ENCODE measurements around the gene STAC3. TPM values are rescaled to one million over a fixed set of nuclear protein-coding genes. Genes with fewer than 3 reads are reported as not detected.

Gene STAC3
- total RNA-seq, 4 donors from 2014 or later: 459 to 1,596 (median 855) TPM

DNA sequence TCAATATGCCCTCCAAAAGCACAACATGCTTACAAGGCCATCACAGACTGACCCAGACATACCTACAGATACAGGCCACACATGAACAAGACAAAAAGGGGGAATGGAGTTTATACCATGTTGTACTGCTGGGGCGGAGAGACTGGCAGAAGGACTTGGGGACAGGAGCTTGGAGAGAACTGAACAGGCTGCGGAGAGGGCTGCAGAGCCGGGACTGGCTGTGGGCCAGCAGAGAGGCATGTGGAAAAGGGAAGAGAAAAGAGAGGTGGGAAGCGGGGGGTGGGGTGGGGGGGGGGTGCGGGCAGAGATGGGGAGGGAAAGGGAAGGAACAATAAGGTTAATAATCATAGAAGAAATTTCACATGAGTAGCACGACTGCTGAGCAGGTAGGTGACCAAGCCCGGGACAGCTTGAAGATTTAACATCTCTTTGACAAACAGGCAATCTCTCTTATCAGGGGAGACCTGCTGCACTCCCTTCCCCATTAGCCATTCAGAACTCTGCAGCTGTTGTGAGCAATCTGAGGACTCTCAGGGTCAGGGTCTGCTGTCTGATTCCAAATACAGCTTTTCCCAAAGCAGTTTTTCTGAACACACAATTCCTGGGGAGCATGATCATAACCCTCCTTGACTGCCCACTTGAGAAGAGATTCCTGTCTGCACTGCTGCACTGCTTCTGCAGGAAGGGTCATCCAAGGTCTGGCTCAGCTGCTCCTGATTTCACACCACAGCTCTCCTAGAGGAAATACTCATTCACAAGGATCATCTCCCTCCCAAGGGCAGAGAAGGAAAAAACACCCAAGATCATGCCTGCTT is 21.6 kb upstream of the STAC3 start:
- ATAC-seq: peak; percentile 63 to 95
- intact Hi-C loops (cut with DNase I; ENCODE audit: low total_unique reads): no loop called here
- no peak for DNase-seq
- no peak overlapping the region for H3K4me3 ChIP-seq
- H3K27me3 ChIP-seq: no peaks in the 10 kb centered on the region
- TF ChIP-seq, protein P1, sequence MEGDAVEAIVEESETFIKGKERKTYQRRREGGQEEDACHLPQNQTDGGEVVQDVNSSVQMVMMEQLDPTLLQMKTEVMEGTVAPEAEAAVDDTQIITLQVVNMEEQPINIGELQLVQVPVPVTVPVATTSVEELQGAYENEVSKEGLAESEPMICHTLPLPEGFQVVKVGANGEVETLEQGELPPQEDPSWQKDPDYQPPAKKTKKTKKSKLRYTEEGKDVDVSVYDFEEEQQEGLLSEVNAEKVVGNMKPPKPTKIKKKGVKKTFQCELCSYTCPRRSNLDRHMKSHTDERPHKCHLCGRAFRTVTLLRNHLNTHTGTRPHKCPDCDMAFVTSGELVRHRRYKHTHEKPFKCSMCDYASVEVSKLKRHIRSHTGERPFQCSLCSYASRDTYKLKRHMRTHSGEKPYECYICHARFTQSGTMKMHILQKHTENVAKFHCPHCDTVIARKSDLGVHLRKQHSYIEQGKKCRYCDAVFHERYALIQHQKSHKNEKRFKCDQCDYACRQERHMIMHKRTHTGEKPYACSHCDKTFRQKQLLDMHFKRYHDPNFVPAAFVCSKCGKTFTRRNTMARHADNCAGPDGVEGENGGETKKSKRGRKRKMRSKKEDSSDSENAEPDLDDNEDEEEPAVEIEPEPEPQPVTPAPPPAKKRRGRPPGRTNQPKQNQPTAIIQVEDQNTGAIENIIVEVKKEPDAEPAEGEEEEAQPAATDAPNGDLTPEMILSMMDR (IDR thresholded peaks at IDR 0.05 in 4 of 5, conservative IDR thresholded peaks at IDR 0.05 in 1 of 5): no peak
- H3K36me3 ChIP-seq: peaks cover 0 to 23% of the 10 kb centered on the region in 2 donors
- H3K4me1 ChIP-seq: peaks cover 9 to 12% of the 10 kb centered on the region in 2 donors
- H3K9me3 ChIP-seq: no peaks in the 10 kb centered on the region
- in situ Hi-C loops (cut with MboI; ENCODE audit: low sequenced_read_pairs in 4 of 4): loop anchor here in 1 of 4 donors (25.0 kb wide), 1 partner anchor 165 kb away; the partner anchor contains the start of genes INHBC and R3HDM2
- peak overlapping the region in 2 of 4 donors; percentile 21 to 61 for H3K27ac ChIP-seq

DNA sequence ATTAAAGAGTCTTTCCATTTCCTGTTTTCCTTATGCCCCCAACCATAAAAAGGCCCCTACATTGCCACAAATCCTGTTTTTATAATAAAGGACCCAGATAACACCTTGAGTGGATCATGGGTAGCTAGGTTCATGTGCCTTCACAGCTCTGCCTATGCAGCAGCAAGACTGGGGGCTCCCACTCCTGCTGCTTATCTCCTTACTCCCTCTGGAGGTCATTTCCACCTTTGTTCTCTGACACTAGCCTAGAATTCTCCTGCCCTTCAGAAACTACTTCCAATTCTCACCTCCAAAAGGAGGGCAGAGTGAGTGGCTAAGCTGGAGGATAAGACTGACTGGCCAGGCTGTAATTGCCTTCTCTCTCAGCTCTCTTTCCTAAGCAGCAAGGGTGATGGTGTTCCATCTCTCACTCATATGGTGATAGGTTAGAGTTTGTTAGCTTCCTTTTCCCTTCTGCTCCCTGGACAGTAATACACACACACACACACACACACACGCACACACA is 20.0 kb upstream of the STAC3 start:
- H3K4me3 ChIP-seq: no peak overlapping the region
- no peak for ATAC-seq
- H3K4me1 ChIP-seq: peaks cover 9 to 12% of the 10 kb centered on the region in 2 donors
- no peaks in the 10 kb centered on the region for H3K27me3 ChIP-seq
- in situ Hi-C loops (cut with MboI; ENCODE audit: low sequenced_read_pairs in 4 of 4): loop anchor here in 1 of 4 donors (25.0 kb wide), 1 partner anchor 166 kb away; the partner anchor contains the start of genes INHBC and R3HDM2
- H3K36me3 ChIP-seq: peaks cover 0 to 27% of the 10 kb centered on the region in 2 donors
- H3K27ac ChIP-seq: no peak overlapping the region
- intact Hi-C loops (cut with DNase I; ENCODE audit: low total_unique reads): no loop called here
- TF ChIP-seq POLR2A (IDR thresholded peaks at IDR 0.05): no peak
- TF ChIP-seq, protein P1 (IDR thresholded peaks at IDR 0.05 in 4 of 5, conservative IDR thresholded peaks at IDR 0.05 in 1 of 5): peak in 2 of 5 experiments; percentile 16 to 41
- no peak for DNase-seq
- no peaks in the 10 kb centered on the region for H3K9me3 ChIP-seq

DNA sequence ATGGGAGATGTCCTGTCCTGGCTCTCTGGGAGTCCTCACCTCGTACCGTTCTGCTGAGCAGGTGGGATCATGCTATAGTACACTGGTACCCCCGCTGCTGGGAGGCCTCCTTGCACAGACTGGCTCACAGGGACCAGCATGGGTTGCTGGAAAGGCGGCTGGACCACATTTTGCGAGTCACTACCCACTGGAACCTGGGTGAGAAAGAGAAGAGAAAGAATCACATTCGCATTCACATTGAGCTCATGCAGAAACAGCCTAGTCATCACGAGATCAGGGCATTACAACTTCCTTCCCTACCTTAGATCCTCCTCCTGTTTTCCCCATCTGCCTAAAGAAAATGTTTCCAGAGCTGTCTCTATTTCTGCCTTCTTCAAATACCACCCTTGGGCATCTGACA is 17.3 kb upstream of the STAC3 start:
- intact Hi-C loops (cut with DNase I; ENCODE audit: low total_unique reads): no loop called here
- Histone ChIP-seq H3K27me3 (no peaks in the 10 kb centered on the region), H3K36me3 (peaks cover 0 to 27% of the 10 kb centered on the region in 2 donors), H3K27ac (no peak overlapping the region), H3K4me1 (peaks cover 27 to 28% of the 10 kb centered on the region in 2 donors), H3K4me3 (no peak overlapping the region), H3K9me3 (no peaks in the 10 kb centered on the region)
- no peak for ATAC-seq
- in situ Hi-C loops (cut with MboI; ENCODE audit: low sequenced_read_pairs in 4 of 4): loop anchor here in 2 of 4 donors (10.0 to 25.0 kb wide), 2 partner anchors 169 to 187 kb away; partner anchors contain the start of genes GLI1 (in 1 of the 2), INHBC (in 1 of the 2), INHBE (in 1 of the 2) and R3HDM2 (in 1 of the 2)
- no peak for DNase-seq
- TF ChIP-seq POLR2A (IDR thresholded peaks at IDR 0.05): no peak
- TF ChIP-seq, protein P1 (IDR thresholded peaks at IDR 0.05 in 4 of 5, conservative IDR thresholded peaks at IDR 0.05 in 1 of 5): no peak

DNA sequence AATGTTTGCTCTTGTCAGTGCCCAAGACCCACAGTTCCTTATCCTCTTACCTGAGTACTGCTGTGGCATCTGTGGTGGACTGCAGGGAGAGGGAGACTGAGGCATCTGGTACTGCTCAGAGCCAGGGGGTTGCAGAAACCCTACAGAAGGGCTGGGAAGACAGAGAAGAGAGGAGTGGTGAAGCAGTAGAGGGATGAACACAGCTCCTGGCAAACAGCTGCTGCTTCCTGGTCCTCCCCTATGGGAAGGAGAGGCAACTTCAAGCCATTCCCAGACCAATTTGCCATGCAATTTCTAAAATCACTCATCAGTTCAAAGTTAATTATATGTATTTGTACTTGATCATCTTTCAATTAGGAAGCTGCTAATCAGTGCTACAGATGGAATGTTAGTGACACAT is 15.7 kb upstream of the STAC3 start:
- no peak for DNase-seq
- intact Hi-C loops (cut with DNase I; ENCODE audit: low total_unique reads): no loop called here
- Histone ChIP-seq H3K4me3 (no peak overlapping the region), H3K4me1 (peaks cover 34 to 36% of the 10 kb centered on the region in 2 donors), H3K27me3 (no peaks in the 10 kb centered on the region), H3K27ac (peak overlapping the region in 1 of 4 donors; percentile 16), H3K9me3 (no peaks in the 10 kb centered on the region), H3K36me3 (peaks cover 0 to 27% of the 10 kb centered on the region in 2 donors)
- in situ Hi-C loops (cut with MboI; ENCODE audit: low sequenced_read_pairs in 4 of 4): loop anchor here in 2 of 4 donors (10.0 to 25.0 kb wide), 2 partner anchors 171 to 188 kb away; partner anchors contain the start of genes GLI1 (in 1 of the 2), INHBC (in 1 of the 2), INHBE (in 1 of the 2) and R3HDM2 (in 1 of the 2)
- TF ChIP-seq, protein P1 (IDR thresholded peaks at IDR 0.05 in 4 of 5, conservative IDR thresholded peaks at IDR 0.05 in 1 of 5): no peak
- TF ChIP-seq POLR2A (IDR thresholded peaks at IDR 0.05): no peak
- no peak for ATAC-seq
